ENCODE results near the gene SP1.
A peak's percentile ranks its signal among the peaks of the same experiment; 100 is the strongest.
"Not testable (repeated sequence)": the region's sequence is repeated elsewhere in the genome, so short reads cannot be mapped to it uniquely, and the experiment has no call there.

SP1 gene

GRCh38 chr12:53345486-53346188 is 34.3 kb upstream of the SP1 start:
- peak; percentile 3 for DNase-seq (ENCODE audit: low spot score)
- no peak for TF ChIP-seq CTCF (IDR thresholded peaks at IDR 0.05; ENCODE audit: extremely low read depth, missing control alignments)

- peak; percentile 8 for DNase-seq (ENCODE audit: low spot score)
Observed at GRCh38 chr12:53346491-53346890, 33.5 kb upstream of the SP1 start.

DNA sequence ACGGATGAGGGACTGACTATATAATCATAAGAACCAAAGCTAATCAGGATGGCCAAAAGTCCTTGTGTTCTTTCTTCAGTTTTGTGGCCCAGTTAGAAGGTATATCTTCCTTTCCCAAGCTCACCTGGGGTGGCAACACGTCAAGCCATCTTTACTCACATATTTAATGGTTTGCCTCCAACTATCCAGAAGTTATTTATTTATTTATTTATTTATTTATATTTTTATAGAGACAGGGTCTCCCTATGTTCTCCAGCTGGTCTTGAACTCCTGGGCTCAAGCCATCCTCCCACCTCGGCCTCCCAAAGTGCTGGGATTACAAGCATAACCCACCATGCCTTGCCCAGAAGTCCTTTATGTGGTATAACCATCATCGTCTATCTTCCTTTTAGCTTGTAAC is 32.1 kb upstream of the SP1 start:
- DNase-seq (ENCODE audit: low spot score) = no peak
- TF ChIP-seq CTCF (IDR thresholded peaks at IDR 0.05; ENCODE audit: extremely low read depth, missing control alignments) = no peak

More at GRCh38 chr12:53346491-53346890, 33.5 kb upstream of the SP1 start:
- no peak for TF ChIP-seq CTCF (IDR thresholded peaks at IDR 0.05; ENCODE audit: extremely low read depth, missing control alignments)

DNA sequence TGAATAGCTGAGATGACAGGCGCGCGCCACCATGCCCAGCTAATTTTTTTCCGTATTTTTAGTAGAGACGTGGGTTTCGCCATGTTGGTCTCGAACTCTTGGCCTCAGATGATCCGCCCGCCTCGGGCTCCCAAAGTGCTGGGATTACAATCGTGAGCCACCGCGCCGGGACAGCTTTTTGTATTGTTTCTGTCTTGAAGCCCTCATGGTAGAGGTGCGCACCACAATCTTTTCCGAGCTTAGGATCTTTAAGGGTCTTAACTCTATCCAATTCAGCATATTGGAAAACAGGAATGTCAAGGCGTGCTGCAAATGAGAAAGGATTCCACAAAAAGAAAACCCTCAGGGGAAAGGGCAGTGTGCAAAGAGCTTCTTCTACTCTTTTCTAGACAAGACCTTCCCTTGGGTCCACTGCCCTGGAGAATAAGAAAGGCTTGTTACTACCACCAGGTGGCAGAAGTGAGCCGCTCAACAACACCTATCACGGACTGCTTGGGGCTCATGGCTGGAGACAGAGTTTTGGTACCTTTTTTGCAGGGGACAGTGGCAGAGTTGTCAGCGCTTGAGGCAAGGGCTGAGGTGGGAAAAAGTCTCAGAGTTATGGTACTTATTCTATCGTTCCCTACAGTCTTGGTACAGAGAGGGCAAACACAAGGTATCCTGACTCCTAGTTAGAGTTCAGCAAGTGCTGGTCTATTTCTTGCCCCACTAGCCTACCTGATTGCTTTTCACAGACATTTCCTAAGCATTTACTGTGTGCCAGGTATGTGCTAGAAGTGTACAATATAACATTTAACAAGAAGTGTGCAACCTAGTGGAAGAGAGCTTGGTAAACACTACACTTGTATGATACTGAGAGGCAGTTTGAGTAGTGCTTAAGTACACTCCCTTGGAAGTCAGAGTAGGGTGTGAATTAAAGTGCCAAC is 27.4 kb upstream of the SP1 start:
- peak; percentile 79 for DNase-seq (ENCODE audit: low spot score)
- peak; percentile 73 for TF ChIP-seq CTCF (IDR thresholded peaks at IDR 0.05; ENCODE audit: extremely low read depth, missing control alignments)

- no peak for TF ChIP-seq CTCF (IDR thresholded peaks at IDR 0.05; ENCODE audit: extremely low read depth, missing control alignments)
- DNase-seq (ENCODE audit: low spot score) = no peak
Observed at GRCh38 chr12:53353257-53353655, 26.7 kb upstream of the SP1 start.

DNA sequence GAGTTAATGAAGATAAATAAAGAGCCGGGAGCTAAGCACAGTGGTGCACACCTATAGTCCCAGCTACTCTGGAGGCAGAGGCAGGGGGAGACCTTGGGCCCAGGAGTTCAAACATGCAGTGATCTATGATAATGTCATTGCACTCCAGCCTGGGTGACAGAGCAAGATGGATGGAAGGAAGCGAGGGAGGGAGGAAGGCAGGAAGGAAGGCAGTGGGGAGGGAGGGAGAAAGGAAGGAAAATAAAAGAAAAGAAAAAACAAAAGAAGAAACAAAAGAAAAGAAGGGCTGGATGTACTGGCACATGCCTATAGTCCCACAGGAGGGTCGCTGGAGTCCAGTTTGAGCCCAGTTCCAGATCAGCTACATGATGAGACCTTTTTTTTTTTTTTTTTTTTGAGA is 24.9 kb upstream of the SP1 start:
- no peak for DNase-seq (ENCODE audit: low spot score)
- TF ChIP-seq CTCF (IDR thresholded peaks at IDR 0.05; ENCODE audit: extremely low read depth, missing control alignments) = no peak

DNA sequence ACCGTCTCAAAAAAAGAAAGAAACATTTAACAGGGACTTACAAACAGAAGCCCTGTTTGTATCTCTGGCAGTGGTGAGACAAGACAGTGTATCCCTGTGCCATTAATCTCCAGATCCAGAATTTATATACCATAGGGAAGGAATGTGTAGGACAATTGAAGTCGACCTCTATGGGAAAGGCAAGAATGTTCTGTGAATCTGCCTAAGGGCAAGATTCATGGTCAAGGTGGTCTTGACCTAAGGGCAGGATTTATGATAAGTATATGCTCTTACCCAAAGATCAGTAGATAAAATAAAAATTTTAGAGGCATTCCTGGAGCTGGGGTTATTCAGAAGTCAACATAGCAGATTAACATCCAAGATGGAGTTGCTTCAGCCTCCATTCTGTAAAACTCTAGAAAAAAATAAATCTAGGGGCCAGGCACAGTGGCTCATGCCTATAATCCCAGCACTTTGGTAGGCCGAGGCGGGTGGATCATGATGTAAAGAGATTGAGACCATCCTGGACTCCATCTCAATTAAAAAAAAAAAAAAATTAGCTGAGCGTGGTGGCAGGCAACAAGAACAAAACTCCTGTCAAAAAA is 21.0 kb upstream of the SP1 start:
- no peak for TF ChIP-seq CTCF (IDR thresholded peaks at IDR 0.05; ENCODE audit: extremely low read depth, missing control alignments)

GRCh38 chr12:53361638-53362037 is 18.3 kb upstream of the SP1 start:
- DNase-seq (ENCODE audit: low spot score) = not testable (repeated sequence)

More for the DNA sequence above, 21.0 kb upstream of the SP1 start:
- DNase-seq (ENCODE audit: low spot score) = no peak

Measured in GM20000 (cell line).